Stimulated activated CD4-positive, alpha-beta T cell treated with anti-CD3 and anti-CD28 coated beads, Interleukin-2, amount 100 ng/mL, for 24 hours (primary cell): ENCODE data around the gene TRIM13.
"Not testable (repeated sequence)": the region's sequence is repeated elsewhere in the genome, so short reads cannot be mapped to it uniquely, and the experiment has no call there.

ENCODE experiments used
- DNase-seq, 2 donors: peaks; one replicate each; pipeline ENCODE4 v3.0.0-alpha.2; 2020

The TRIM13 gene

GRCh38 chr13:49997955-49998354 is 1.1 kb downstream of the TRIM13 start:
- no peak for DNase-seq

- DNase-seq, result no peak
Observed at GRCh38 chr13:49998714-49999624, 2.1 kb downstream of the TRIM13 start.

- DNase-seq, result no peak
Observed at GRCh38 chr13:50001287-50001686, 4.4 kb downstream of the TRIM13 start.

- no peak for DNase-seq
Observed at GRCh38 chr13:50006426-50007135, 9.7 kb downstream of the TRIM13 start.

- DNase-seq, result no peak
Observed at GRCh38 chr13:50011461-50011860, 14.6 kb downstream of the TRIM13 start.

GRCh38 chr13:50012396-50013169 is 15.7 kb downstream of the TRIM13 start:
- DNase-seq, result no peak

GRCh38 chr13:50014386-50014785 is 17.5 kb downstream of the TRIM13 start:
- no peak for DNase-seq

- no peak for DNase-seq
Observed at GRCh38 chr13:50015258-50015657, 18.4 kb downstream of the TRIM13 start, which contains the start of gene KCNRG. Gene KCNRG (plus strand): TSS chr13:50015444. CDS start chr13:50015494, 50 bp downstream.

- DNase-seq, result no peak
Observed at GRCh38 chr13:50015750-50016149, 18.9 kb downstream of the TRIM13 start.

GRCh38 chr13:50016444-50016843 is 19.6 kb downstream of the TRIM13 start:
- DNase-seq, result no peak

GRCh38 chr13:50017819-50018218 is 21.0 kb downstream of the TRIM13 start:
- DNase-seq, result no peak

GRCh38 chr13:50025436-50025835 is 28.6 kb downstream of the TRIM13 start:
- DNase-seq, result no peak

GRCh38 chr13:50026788-50027473 is 30.1 kb downstream of the TRIM13 start:
- no peak for DNase-seq

- DNase-seq, result no peak
Observed at GRCh38 chr13:50030315-50030714, 33.5 kb downstream of the TRIM13 start.

GRCh38 chr13:50033725-50034124 is 36.9 kb downstream of the TRIM13 start:
- no peak for DNase-seq

GRCh38 chr13:50037788-50038187 is 40.9 kb downstream of the TRIM13 start:
- no peak for DNase-seq

- no peak for DNase-seq
Observed at GRCh38 chr13:50038266-50038665, 41.4 kb downstream of the TRIM13 start.

- DNase-seq, result no peak
Observed at GRCh38 chr13:50052478-50052877, 55.6 kb downstream of the TRIM13 start.

GRCh38 chr13:50053844-50054243 is 57.0 kb downstream of the TRIM13 start:
- DNase-seq, result no peak

GRCh38 chr13:50055454-50055853 is 58.6 kb downstream of the TRIM13 start:
- DNase-seq, result no peak

GRCh38 chr13:50060718-50061117 is 63.9 kb downstream of the TRIM13 start:
- no peak for DNase-seq

GRCh38 chr13:50062336-50062735 is 65.5 kb downstream of the TRIM13 start:
- not testable (repeated sequence) for DNase-seq

- no peak for DNase-seq
Observed at GRCh38 chr13:50065712-50066111, 68.9 kb downstream of the TRIM13 start.
